GM21619 (cell line): ENCODE results near the gene SIAE.
"Not testable (repeated sequence)": the region's sequence is repeated elsewhere in the genome, so short reads cannot be mapped to it uniquely, and the experiment has no call there.

Source experiments
- ATAC-seq: cut with Tn5 transposase; IDR thresholded peaks from one replicate; pipeline ENCODE4 v1.9.1; 2021; ENCODE audit not compliant: unreplicated experiment

SIAE gene

DNA sequence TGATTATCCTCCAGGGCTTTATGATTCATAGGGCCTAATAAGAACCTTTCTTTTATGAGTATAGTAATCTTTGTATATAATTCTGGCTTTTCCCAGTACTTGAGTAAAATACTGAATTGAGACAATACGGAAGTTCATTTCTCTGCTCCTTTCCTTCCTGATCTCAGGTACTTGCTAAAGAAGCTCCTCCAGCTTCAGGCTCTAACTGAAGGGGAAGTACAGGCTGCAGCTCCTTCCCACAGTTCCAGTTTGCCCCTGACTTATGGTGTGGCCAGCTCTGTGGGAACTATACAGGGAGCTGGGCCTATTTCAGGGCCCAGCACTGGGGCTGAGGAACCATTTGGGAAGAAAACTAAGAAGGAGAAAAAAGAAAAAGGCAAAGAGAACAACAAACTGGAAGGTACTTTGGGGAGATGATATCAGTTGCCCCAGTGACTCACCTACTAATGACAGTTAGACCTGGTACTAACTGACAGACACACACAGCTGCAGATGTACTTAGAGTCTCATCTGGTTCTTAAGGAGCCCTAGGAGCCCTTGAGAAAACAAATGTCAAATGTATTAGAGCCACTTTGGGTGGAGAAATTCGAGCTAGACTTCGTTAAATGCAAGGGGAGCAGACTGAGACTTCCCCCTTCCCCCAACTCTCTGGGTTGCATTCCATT lies 47.9 kb downstream of the SIAE start:
- ATAC-seq: no peak

DNA sequence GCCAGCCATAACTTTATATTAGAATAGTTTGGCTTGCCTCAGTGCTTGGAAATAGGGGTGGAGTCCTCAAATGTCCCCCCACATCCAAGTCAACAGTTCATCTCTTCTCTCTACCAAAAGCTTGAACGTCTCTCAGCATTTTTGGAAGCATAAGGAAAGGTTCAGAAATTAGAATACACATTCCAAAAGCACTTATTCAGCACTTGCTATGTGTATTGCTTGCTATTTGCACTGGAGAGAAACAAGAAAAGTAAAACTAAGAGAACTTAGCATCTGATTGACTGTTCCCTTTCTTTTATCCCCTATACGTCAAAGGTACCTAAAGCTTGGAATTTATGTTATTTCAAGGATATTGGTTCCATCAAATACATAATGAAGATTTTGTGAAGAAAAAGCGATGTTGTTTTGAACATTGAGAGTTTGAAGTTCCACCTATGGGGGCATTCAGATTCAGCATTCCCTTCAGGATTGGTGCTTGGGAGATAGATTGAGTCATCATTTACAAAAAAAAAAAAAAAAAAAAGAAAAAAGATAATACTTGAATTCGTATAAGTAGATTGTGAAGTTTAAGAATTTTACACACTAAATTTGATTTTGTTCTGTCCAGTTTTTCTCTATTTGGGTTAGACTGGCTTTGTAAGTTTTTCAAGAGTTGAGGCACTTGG lies 49.5 kb downstream of the SIAE start:
- no peak for ATAC-seq

GRCh38 chr11:124622531-124623451 lies 50.7 kb downstream of the SIAE start, which contains the start of gene TBRG1:
Gene TBRG1, plus strand, starts transcription at chr11:124622864. Its CDS starts 220 bp downstream, at chr11:124623084.
- peak; percentile 99 for ATAC-seq

DNA sequence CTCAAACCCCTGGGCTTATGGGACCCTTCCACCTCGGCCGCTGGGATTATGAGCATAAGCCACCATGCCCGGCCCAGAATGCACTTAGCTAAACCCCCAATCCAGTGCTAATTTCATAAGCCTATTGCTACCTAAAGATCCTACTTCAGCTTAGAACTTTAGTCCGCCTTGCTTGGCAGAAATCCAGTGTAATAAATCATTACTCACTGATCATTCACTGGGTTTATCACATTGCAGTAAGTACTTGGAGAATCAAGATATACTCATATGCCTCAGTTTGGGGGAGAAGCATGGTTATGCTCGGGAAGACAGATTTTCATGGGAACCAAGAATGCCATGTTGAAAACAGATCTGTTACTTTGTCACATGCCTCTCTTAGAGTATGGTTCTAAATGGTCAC lies 54.7 kb downstream of the SIAE start:
- ATAC-seq: no peak

GRCh38 chr11:124612567-124613246 lies 60.8 kb downstream of the SIAE start:
- no peak for ATAC-seq

DNA sequence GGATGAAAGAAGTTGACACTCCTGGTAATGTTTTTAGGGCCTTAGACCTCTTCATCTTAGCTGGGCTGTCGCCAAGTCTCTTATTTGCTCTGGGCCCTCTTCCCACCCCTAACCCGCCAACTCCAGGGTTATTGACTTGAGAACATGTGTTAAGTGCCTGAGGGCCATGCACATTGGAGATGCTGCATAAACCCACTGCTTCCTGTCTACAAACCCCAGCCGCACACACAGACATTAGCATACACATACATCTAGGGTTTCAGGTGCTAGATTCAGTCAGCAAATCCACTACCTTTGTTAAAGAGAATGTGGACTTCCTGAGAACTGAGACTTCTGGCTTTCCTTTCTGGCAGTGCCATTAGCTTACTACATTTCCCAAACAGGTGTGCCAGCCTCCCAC lies 61.5 kb downstream of the SIAE start:
- no peak for ATAC-seq

- no peak for ATAC-seq
Observed at GRCh38 chr11:124611064-124611463, 62.5 kb downstream of the SIAE start, which contains the start of gene PANX3. Gene PANX3, plus strand, starts transcription at chr11:124611428. Its CDS starts 129 bp downstream, at chr11:124611557.

- ATAC-seq: no peak
Observed at GRCh38 chr11:124610295-124610694, 63.2 kb downstream of the SIAE start.

DNA sequence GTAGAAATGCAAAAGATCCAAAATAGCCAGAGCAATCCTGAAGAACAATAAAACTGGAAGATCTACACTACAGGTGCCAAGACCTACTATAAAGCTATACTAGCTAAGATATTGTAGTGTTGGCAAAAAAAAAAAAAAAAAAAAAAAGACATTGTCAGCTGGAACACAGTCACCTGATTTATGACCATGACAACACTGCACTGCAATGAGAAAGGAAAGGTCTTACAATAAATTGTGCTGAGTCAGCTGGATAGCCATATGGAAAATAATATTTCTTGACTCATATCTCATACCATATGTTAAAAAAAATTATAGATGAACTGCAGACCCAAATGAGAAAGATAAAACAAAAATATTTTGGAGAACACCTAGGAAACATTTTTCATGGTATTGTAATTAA lies 65.4 kb downstream of the SIAE start:
- no peak for ATAC-seq

GRCh38 chr11:124605719-124606118 lies 67.8 kb downstream of the SIAE start:
- no peak for ATAC-seq

- ATAC-seq: not testable (repeated sequence)
Observed at GRCh38 chr11:124602723-124603122, 70.8 kb downstream of the SIAE start.

GRCh38 chr11:124602193-124602592 lies 71.3 kb downstream of the SIAE start:
- no peak for ATAC-seq

DNA sequence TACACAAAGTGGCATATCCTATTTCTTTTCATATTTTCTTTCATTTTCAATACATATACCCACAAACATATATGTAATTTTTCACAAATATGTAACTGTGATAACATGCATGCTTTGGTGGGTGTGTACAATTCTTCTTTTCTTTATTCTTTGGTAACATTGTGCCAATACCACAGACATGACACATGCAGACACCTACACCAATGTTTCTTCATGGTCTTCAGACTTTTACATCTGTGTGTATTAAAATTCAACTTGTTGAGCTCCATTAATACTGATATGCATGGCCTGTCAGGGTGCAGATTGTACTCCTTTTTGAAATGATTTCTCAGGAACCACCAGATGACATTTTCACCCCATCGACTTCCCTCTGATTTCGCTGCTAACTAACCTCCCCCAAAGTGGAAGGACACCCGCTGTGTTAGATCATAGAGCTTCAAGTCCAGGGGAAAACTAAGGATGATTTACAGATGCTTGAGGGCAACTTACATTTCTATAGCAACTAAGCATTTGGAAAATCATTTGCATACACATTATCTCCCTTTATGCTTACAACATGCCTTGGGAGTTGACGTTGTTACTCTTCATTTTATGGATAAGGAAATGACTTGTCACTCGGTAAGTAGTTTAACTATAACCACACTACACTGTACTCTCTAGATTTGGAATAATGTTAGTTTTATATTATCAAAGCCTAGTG lies 72.8 kb downstream of the SIAE start:
- no peak for ATAC-seq

DNA sequence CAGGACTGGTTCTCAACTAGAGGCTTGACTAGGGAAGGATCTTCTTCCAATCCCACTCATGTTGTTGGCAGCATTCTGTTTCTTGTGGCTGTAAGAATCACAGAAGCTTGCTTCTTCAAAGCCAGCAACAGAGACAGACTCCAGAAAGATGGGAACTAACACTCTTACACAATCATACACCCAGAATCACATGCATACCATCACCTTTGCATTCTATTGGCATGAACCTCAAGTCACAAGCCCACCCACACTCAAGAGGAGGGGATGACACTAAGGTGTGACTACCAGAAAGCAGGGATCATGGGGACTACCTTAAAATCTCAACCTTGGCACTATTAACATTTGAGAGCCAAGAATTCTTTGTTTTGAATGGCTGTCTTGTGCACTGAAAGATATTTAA lies 75.9 kb downstream of the SIAE start:
- ATAC-seq: no peak

DNA sequence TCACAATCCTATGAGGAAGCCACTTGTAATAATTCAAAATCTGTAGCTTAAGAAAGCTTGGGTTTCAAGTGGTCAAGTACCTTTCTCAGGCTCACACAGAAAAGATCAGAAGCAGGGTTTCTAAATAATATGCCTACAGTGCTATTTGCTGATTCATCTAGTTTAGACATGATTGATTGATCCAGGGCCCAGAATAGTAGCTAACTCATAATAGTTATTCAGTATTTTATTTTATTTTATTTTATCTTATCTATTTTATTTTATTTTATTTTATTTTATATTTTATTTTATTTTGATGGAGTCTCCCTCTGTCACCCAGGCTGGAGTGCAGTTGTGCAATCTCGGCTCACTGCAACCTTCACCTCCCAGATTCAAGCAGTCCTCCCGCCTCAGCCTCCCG lies 78.2 kb downstream of the SIAE start:
- ATAC-seq: no peak

DNA sequence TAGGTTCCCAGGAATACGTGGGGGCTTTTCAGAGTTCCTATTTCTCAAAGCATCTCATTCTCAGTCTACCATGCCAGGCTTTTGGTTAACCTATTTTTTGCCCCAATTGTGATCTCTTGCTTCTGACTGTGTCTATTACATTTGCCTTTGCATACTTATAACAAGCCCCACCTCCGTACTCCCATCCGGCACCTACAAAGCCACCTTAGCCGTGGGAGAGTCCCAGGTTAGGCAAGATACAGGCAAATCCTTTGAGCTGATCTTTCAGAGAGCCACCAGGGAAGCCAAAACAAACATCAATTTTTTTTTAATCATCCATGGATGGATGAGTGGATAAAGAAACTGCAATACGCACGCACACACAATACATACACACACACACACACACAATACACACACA lies 80.9 kb downstream of the SIAE start:
- no peak for ATAC-seq

- no peak for ATAC-seq
Observed at GRCh38 chr11:124591430-124591829, 82.1 kb downstream of the SIAE start.

DNA sequence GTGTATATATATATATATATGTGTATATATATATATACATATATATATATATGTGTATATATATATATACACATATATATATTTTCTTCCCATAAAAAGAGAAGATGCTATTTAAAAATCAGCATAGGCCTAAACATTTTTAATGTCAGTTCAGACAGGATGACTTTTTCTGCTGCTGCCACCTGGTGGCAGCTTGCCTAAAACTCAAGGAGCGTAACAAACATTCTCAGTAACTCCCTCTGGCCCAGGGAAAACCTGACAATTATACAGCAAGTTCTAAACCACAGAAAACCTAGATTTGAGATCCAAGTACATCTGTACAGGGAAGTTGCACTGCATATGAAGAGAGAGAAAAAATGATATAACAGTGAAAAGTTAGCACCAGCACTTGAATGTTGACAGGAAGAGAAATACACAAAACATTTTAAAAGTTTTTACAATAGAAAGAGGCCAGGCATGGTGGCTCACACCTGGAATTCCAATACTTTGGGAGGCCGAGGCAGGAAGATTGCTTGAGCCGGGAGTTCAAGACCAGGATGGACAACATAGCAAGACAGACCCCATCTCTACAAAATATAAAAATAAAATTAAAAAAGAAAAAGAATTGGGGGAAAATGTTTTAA lies 87.2 kb downstream of the SIAE start:
- ATAC-seq: no peak

GRCh38 chr11:124584681-124585372 lies 88.7 kb downstream of the SIAE start:
- no peak for ATAC-seq
